Activated naive CD8-positive, alpha-beta T cell treated with anti-CD3 and anti-CD28 coated beads, Interleukin-2, amount 10 ng/mL, durations not matched to agents 7 days and 5 days (primary cell): ENCODE measurements around the gene FAM43B. TPM values are rescaled to one million over a fixed set of nuclear protein-coding genes. Genes with fewer than 3 reads are reported as not detected.

ENCODE experiments used
- total RNA-seq, 2 experiments: library from RNA; stranded (reverse); gene quantifications; one replicate each; pipeline ENCODE4 v1.2.3, GENCODE V29; 2021

FAM43B gene
- total RNA-seq, 2 experiments from 2014 or later: not detected

Other genes with a start within 250 kb of the FAM43B start
- gene CAMK2N1, start 66.4 kb upstream of the FAM43B start, total RNA-seq: 1 to 10 TPM; 2.8 to 3.0 TPM
- 10 to 100 TPM; 17.1 to 19.8 TPM for gene MUL1, start 44.4 kb upstream of the FAM43B start, total RNA-seq
- not detected for gene CDA, start 36.5 kb downstream of the FAM43B start, total RNA-seq
- gene PINK1, start 80.9 kb downstream of the FAM43B start, total RNA-seq: 10 to 100 TPM in 1 of 2 experiments, 1 to 10 TPM in 1; 9.4 to 10.3 TPM
- 100 to 1,000 TPM; 131 to 134 TPM for gene DDOST, start 108.8 kb downstream of the FAM43B start, total RNA-seq
- not detected for gene KIF17, start 165.4 kb downstream of the FAM43B start, total RNA-seq
- under 1 TPM; 0.11 to 0.14 TPM for gene SH2D5, start 180.1 kb downstream of the FAM43B start, total RNA-seq
- 100 to 1,000 TPM; 313 to 324 TPM for gene HP1BP3, start 234.7 kb downstream of the FAM43B start, total RNA-seq